Muscle of arm (tissue), 12 donors: ENCODE measurements around the gene TCN2. TPM values are rescaled to one million over a fixed set of nuclear protein-coding genes. Genes with fewer than 3 reads are reported as not detected.
"Not testable (repeated sequence)": the region's sequence is repeated elsewhere in the genome, so short reads cannot be mapped to it uniquely, and the experiment has no call there.

Experiments used
- DNase-seq: peaks from one replicate; pipeline ENCODE4 v3.0.0-alpha.2; 2013
- polyA plus RNA-seq, 12 donors: library from polyadenylated mRNA; unstranded; fragments of 120-200 nt; gene quantifications; one replicate each; pipeline ENCODE4 v1.2.1, GENCODE V29; 2013; ENCODE audit not compliant: insufficient read length in 12 of 12

The TCN2 gene
- polyA plus RNA-seq, 12 donors, result 6.7 to 14.6 (median 10.2) TPM; not detected in 2

DNA sequence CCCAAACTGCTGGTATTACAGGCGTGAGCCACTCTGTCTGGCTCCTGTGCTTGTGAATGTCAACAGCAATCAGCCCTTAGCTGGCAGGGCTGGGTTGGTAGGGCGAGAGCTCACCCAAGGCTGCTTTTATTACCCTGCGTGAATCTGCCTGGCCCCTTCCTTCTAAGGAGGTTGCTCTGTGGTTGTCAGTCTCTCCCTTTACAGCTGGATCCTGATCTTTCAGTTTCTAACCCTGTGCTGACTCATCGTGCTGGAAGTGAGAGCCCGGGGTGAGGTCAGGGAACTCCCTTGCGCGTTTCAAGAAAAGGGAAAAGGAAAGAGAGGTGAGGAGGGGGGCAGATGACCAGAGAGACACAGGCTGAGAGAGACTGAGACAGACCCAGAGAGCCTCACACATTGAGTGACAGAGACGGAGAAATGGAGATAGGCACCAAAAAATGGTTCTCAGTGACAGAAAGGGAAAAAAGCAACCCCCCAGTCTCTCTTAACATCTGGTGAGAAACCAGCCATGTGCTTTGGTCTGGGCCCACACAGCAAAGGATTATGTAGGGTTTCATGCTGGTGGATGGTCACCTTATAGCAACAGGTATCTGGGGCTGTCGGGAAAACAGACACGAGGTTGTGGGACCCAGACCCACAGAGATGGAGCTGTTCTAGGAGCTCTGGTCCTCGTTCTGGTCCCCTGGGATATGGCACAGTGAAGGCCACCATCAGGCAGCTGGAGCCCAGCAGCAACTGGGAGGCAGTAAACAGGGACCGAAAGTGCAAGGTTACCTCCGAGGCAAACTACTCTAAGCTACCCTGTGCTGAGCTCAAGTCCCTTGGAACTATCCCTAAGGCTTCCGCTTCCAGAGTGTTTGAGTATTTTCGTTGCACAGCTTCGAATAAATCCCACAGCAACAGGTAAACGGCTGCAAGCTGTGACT lies 2.5 kb downstream of the TCN2 start:
- DNase-seq, result no peak

DNA sequence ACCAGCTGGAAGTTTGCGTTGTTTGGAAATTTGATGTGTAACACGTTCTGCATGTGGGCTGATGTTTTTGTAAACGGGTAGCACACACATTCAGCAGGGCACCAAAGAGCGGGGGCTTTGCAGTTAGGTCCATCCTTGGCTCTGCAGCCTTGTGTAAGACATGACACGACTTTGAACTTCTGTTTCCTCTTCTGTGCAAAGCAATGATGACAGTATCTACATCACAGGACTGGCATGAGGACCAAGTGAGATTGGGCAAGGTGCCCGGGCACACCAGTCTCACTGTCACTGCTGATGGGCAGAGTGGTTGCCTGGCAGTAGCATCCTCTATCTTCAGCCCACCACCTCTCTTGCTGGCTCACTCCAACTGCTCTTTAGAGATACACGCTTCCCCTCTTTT lies 3.3 kb downstream of the TCN2 start:
- no peak for DNase-seq

DNA sequence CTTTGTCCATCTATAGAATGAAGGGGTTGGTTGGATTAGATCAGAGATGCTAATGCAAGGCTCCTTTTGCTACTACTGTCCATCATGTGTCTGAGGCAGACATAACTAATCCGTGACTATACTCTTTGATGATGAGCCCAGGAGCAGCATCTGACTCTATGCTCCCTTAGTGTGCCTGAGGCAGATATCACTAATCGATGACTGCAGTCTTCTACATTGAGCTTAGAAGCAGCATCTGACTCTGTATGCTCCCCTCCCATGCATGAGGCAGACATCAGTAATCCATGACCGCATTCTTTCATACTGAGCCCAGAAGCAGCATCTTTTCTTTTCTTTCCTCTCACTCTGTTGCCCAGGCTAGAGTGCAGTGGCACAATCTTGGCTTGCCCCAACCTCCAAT lies 4.2 kb downstream of the TCN2 start:
- no peak for DNase-seq

DNA sequence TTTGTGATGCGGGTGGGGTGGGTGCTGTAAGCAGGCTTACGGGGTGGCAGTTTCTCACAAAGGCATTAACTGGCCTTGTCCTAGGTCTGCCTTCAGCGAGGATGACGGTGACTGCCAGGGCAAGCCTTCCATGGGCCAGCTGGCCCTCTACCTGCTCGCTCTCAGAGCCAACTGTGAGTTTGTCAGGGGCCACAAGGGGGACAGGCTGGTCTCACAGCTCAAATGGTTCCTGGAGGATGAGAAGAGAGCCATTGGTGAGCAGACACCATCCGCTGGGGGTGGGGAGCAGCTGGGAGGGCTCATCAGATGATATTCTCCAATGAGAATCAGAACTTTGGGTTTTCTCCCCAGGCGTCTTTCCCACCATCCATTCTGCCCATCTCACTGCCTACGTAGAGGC lies 5.8 kb downstream of the TCN2 start:
- no peak for DNase-seq

DNA sequence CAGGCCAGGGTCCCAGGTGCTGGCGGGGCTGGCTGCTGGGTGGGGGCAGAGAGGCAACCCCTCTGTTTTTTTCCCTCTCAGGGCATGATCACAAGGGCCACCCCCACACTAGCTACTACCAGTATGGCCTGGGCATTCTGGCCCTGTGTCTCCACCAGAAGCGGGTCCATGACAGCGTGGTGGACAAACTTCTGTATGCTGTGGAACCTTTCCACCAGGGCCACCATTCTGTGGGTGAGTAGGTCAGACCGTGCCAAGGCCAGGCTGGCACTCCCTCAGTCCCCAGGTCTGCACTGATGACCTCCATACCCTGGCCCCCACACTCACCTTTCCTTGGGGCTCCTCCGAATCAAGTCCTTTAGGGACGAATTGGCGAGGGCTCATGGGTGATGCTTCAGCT lies 7.3 kb downstream of the TCN2 start:
- no peak for DNase-seq

DNA sequence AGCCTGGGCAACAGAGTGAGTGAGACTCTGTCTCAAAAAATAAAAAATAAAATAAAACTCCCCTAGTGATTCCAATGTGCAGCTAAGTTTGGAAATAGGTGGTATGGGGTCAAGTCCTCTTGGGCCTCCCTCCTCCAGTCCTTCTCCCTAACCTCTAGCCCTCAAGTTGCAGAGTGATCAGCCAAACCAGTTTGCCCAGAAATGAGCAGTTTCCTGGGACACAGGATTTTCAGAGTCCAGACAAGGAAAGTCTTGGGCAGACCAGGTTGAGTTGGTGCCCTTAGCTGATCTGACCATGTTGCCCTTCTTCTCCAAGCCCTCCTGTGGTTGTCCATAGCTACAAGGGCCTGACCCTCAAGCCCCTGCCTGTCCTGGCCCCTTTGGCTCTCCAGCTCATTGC lies 7.9 kb downstream of the TCN2 start:
- DNase-seq, result no peak

DNA sequence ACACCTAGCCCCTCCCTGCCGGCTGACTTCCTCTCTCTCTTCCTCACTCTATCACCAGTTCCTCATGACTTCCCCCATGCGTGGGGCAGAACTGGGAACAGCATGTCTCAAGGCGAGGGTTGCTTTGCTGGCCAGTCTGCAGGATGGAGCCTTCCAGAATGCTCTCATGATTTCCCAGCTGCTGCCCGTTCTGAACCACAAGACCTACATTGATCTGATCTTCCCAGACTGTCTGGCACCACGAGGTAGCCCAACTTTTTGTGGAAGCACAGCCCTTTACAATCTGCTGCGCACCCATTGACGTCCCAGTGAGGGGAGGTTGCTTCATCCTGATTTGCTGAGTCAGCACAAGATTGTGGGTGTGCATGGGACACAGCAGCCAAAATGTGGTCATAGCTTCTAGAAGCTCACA lies 8.6 kb downstream of the TCN2 start:
- DNase-seq, result no peak

DNA sequence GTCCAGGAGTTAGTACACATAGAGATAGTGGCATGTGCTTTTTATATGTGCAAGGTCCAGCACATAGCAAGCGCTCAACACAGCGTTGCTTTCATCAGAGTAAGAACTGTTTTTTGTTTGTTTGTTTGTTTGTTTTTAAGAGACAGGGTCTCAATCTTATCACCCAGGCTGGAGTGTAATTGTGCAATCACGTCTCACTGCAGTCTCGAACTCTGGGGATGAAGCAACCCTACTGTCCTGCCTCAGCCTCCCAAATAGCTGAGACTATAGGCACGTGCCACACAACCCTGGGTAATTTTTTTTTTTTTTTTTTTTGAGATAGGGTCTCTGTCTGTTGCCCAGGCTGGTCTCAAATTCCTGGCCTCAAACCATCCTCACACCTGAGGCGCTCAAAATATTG lies 10.8 kb downstream of the TCN2 start:
- no peak for DNase-seq

DNA sequence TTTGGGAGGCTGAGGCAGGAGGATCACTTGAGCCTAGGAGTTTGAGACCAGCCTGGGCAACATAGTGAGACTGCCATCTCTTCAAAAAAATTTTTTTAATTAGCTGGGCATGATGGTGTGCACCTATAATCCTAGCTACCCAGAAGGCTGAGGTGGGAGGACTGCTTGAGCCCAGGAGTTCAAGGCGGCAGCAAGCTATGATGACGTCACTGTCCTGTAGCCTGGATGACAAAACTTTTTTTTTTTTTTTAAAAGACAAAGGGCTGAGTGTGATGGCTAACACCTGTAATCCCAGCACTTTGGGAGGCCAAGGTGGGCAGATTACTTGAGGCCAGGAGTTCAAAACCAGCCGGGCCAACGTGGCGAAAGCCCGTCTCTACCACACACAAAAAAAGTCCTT lies 12.9 kb downstream of the TCN2 start:
- not testable (repeated sequence) for DNase-seq

DNA sequence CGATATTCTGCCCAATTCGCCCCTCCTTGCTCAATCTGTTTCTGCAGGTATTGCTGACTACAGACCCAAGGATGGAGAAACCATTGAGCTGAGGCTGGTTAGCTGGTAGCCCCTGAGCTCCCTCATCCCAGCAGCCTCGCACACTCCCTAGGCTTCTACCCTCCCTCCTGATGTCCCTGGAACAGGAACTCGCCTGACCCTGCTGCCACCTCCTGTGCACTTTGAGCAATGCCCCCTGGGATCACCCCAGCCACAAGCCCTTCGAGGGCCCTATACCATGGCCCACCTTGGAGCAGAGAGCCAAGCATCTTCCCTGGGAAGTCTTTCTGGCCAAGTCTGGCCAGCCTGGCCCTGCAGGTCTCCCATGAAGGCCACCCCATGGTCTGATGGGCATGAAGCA lies 19.4 kb downstream of the TCN2 start:
- no peak for DNase-seq

DNA sequence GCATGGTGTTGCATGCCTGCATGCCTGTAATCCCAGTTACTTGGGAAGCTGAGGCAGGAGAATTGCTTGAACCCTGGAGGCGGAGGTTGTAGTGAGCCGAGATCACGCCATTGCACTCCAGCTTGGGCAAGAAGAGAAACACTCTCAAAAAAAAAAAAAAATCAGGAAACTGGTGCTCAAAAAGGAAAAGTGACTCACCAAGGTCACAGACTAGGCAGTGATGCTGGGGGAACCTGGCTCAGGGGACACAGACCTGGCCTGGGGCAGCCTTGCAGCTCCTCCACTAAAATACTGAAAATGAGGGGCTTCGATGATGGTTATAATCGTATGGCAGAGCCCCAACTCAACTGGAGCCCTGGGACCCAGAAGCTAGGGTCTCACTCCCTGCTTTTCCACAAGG lies 20.5 kb downstream of the TCN2 start:
- no peak for DNase-seq

DNA sequence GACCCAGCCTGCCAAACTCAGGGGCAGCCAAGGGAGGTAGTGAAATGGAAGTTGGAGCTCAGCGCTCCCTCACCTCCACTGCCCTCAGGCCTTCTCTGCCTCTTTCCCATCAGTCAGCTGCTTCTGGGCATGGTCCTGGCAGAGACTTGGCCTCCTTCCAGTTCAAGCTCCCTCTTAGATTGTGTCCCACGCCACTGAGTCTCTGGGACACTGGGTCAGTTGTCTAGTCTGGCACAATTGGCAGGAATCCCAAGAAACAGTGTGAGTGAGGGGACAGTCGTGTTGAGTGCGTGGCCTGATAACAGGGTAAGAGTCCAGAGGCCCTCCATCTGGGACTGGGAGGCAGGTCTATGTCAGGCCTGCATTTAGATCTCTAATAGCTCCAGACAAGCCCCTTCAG lies 21.5 kb downstream of the TCN2 start:
- DNase-seq, result no peak

DNA sequence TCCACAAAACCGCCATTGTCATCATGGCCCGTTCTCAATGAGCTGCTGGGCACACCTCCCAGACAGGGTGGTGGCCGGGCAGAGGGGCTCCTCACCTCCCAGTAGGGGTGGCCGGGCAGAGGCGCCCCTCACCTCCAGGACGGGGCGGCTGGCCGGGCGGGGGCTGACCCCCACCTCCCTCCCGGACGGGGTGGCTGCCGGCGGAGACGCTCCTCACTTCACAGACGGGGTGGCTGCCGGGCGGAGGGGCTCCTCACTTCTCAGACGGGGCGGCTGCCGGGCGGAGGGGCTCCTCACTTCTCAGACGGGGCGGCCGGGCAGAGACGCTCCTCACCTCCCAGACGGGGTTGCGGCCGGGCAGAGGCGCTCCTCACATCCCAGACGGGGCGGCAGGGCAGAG lies 24.5 kb downstream of the TCN2 start:
- not testable (repeated sequence) for DNase-seq

DNA sequence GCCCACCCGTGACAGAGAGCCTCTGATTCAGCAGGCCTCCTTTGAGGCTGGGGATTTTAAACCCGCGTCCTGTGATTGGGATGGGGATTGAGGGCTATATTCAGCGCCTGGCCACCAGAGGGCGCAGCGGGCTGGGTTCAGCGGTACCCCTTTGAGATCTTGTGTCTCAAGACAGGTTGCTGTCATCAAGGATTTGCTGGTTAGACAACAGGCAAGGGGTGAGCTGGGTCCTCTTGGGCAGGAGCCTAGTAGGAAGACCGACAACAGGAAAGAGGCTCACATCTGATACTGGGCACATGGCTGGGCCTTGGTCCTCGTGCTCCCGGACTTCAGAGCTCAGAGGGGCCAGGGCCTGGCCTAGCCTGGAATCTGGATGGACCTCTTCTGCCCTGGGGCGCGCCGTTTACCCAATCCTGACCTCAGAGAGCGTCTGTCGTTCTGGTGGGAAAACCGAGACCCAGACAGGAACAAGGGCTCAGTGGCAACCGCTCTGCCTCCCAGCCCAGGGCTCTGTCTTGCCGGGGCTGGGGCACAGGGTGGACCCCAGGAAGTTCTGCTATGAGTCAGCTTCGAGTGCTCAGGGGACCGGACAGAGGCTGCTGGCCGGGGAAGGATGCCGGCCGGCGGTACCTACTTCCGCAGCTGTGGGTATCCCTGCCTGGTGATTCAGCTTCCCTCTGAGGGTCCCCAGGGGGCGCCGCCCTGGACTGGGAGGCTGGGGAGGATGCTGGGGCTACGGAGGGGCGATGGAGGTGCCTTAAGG lies 27.7 kb downstream of the TCN2 start:
- peak; percentile 86 for DNase-seq

DNA sequence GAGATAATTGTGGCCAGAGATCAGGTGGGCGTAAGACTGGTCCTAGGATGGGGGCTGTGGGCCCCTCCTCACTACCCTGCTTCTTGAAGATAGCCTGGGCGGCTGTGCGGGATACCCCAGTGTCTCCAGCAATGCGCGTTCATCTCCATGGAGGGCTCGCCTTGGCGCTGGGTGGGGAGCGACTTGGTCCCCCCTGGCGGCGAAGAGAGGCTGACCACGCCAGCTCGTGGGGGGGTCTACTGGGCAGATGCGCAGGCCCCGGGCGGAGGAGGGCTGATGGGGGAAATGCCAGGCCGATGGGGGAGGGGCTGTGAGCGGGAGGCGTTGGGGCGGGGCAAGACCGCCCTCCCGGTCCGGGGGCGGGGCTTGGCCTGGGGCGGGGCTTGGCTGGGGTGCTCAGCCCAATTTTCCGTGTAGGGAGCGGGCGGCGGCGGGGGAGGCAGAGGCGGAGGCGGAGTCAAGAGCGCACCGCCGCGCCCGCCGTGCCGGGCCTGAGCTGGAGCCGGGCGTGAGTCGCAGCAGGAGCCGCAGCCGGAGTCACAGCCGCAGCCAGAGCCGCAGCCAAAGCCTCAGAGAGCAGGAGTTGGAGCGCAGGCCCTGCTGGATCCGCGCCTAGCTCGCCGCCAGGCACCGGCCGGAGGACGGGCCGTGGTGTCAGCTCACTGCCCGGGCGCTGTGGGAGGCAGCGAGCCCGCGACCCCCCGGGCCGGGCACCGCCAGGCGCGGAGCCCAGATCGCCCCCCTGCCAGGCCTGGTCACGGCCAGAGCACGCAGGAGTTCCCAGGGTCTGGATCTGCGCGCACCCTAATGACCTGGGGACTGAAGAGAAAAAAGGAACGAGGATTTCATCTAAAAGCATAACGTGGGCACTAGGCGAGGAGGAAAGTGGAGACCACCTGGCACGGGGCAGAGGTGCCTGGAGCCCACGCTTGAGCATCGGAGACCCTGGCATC lies 28.6 kb downstream of the TCN2 start, which contains the start of gene SLC35E4:
Gene SLC35E4, plus strand, starts transcription at position 509 of the 953 bp plus-strand sequence. CDS start 670 bp downstream, outside the sequence.
- peak; percentile 86 for DNase-seq

DNA sequence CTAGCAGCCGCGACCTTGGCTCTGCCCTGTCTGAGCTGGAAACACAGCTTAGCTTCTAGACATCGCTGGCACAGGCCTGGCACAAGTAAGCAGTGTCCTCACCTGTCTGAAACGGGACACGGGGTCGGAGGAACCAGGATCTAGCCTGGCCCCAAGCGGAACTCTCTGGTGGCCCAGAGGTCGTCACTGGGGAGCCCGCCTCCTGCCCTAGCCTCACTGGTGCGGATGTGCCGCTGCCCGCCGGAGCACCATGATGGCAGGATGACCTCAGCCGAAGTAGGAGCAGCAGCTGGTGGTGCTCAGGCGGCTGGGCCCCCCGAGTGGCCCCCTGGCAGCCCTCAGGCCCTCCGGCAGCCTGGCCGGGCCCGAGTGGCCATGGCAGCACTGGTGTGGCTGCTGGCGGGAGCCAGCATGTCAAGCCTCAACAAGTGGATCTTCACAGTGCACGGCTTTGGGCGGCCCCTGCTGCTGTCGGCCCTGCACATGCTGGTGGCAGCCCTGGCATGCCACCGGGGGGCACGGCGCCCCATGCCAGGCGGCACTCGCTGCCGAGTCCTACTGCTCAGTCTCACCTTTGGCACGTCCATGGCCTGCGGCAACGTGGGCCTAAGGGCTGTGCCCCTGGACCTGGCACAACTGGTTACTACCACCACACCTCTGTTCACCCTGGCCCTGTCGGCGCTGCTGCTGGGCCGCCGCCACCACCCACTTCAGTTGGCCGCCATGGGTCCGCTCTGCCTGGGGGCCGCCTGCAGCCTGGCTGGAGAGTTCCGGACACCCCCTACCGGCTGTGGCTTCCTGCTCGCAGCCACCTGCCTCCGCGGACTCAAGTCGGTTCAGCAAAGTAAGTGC lies 29.5 kb downstream of the TCN2 start:
- DNase-seq, result no peak

DNA sequence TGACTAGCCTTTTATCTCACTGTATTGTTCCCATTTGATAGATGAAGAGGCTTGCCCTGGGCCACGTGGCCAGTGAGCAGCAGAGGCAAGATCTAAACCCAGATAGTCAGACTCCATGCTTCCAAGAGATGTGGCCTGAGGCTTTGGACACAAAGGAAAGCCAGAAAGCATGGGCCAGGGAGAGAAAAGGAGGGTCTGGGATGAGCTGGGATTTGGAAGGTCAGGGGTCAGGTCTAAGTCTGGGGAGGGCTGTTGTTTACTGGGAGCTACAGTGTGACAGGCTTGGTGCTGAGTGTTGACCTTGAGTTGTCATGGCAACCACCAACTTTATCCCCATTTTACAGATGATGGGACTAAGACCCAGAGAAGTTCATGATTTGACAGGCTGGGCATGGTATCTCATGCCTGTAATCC lies 30.7 kb downstream of the TCN2 start:
- DNase-seq, result no peak

DNA sequence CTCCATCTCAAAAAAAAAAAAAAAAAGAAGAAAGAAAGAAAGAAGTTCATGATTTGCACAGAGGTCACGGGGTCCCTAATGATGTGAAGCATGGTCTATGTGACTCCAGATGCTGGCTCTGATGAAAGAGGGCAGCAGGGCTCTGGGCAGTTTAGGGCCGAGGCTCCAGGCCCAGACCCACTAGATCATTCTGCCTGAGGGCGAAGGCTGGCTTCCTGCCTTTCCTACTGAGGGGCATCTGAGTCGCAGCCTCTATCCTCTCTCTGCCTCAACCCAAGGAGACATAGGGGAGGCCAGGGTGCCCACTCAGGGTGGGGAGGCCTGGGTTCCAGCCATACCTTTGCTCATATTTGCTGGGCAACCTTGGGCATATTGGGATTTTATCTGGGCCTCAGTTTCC lies 33.4 kb downstream of the TCN2 start:
- no peak for DNase-seq

DNA sequence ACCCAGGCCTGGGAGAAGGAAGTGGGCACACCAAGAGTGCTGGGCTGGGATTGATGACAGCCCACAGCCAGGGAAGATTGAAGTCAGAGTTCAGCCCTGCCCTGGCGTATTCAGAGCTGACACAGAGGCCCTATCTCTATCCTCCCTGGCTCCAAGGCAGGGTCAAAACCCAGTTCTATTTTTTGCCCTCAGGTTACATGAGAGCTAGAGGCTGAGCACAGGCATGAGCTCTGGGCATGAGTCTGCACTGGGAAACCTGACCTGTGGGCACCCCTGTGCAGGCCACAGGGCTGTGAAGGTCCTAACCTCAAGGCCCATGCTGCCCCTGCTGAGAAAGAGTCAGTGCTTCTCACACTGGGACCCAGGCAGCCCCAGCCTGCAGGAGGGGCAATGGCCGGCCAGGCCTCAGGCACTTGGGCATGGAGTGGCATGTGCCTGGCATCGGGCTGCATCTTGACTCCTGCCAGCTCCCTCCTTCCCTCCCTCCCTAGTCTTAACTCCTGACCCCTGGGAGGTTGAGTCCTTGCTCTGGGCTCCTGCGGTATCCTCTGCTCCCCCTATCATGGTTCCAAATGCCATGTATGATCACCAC lies 34.0 kb downstream of the TCN2 start:
- DNase-seq, result no peak
